ENCODE data around the gene RDH13.
"Not testable (repeated sequence)": the region's sequence is repeated elsewhere in the genome, so short reads cannot be mapped to it uniquely, and the experiment has no call there.

Gene RDH13

DNA sequence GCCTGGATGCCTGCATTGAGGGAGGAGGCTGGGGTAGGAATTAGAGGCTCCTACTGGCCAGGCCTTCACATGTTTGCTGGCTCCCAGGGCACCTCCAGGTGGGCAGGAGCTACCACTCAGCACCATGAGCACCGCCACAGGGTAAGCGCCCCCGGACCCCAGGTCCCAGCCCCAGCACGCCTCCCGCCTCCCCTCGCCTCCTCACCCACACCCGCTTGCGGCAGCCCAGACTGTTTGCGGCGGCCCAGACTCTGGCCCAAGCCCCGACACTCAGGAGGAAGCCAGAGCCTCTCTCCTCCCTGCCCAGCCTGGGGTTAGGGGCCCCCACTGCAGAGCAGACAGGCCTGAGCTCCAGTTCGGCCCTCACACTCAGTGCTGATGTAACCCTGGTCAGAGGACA is 13.4 kb upstream of the RDH13 start:
- DNase-seq, result no peak

DNA sequence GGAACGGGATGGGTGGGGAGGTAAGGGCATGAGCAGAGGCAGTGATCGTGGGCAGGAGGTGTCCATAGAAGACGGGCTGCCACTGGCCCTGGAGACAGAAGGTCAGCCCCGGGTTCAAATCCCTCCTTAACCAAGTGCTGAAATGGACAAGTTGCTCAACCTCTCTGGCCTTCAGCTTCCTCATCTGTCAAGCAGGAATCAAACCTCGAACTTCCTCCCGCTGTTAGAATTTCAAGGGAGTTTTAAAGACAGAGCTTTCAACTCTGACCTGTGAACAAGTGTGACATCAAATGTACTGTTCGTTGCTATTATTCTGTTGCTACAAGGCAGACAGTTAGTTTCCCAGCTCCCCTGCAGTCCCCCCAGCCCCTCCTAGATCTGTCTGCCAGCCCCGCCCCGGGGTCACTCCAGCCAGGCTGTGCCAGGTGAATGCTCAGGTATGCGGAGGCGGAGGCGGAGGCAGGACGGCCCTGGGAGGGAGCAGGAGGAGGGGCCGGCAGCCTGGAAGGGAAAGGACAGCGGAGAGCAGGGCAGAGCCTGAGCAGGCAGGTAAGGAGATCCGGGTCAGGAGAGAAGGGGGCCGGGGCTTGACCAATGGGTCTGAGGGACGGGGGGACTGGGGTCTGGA is 12.5 kb upstream of the RDH13 start, which contains the start of gene EPS8L1:
Gene EPS8L1, plus strand, starts transcription at position 499 of the 628 bp plus-strand sequence. CDS start 576 bp downstream, outside the sequence.
- no peak for DNase-seq

DNA sequence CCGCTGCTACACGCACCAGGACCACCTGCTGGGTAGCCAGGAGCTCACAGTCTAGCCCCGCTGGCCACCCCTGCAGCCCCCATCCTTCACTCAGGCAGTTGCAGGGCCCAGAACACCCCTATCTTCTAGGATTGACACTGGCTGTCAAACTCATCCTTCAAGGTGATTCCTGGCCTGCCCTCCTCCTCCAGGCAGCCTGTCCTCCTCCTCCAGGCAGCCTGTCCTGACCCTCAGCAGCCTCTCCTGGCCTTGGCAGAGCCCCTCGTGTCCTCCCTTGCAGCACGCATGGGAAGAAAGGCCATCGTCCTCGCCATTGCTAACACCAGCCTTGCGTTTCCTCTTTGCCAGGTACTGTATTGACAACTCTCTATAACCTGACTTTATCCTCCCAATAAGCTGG is 9.0 kb upstream of the RDH13 start:
- no peak for DNase-seq

DNA sequence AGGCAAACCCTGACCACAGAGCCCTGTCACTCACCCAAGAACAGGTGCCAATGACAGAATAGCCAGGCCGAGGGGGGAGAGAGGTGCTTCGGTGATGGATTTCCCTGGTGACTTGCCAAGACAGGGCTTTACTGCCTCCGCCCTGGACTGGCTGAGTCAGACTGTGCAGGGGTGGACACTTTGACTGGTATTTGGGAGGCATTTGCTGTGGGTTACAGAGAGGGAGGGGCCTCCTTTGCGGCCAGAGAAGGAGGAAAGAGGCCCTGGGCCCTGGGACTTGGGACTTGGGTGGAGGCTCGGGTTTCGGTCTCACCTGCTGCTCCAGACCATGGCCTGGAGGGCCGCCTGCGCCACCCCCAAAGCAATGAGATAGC is 8.2 kb upstream of the RDH13 start:
- DNase-seq, result no peak

DNA sequence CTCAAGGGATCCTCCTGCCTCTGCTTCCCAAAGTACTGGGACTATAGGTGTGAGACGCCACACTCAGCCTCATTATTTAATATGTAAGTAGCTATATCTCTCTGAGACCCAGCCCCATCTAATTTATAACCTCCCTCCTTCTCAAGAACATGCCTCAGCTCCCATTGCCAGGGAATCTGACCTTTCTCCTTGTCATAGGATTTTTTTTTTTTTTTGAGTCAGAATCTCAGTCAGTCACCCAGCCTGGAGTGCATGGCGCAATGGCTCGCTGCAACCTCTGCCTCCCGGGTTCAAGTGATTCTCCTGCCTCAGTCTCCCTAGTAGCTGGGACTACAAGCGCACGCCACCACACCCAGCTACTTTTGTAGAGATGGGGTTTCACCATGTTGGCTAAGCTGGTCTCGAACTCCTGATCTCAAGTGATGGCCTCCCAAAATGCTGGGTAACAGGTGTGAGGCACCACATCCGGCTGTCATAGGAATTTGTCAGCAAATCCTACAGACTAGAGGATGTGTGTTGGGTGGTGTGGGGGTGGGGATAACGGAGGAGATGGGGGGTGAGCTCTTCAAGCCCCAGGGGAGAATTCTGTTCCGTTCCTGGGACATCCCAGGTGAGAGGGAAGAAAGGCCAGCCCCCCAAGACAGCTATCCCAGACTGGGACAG is 7.6 kb upstream of the RDH13 start:
- no peak for DNase-seq

DNA sequence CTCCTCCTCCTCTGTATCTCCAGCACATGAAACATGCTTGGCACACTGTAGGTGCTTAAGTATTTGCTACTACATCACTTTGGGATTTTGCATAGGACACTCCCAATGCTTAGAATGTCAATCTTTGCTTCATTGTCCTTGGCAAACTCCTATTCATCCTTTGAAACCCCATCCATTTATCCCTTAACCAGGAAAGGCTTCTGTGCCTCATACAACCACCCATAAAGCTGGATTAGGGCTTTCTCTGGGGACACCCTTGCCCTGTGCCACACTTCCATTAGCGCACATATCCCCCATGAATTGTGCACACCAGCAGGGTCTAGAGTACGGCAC is 6.9 kb upstream of the RDH13 start:
- no peak for DNase-seq

DNA sequence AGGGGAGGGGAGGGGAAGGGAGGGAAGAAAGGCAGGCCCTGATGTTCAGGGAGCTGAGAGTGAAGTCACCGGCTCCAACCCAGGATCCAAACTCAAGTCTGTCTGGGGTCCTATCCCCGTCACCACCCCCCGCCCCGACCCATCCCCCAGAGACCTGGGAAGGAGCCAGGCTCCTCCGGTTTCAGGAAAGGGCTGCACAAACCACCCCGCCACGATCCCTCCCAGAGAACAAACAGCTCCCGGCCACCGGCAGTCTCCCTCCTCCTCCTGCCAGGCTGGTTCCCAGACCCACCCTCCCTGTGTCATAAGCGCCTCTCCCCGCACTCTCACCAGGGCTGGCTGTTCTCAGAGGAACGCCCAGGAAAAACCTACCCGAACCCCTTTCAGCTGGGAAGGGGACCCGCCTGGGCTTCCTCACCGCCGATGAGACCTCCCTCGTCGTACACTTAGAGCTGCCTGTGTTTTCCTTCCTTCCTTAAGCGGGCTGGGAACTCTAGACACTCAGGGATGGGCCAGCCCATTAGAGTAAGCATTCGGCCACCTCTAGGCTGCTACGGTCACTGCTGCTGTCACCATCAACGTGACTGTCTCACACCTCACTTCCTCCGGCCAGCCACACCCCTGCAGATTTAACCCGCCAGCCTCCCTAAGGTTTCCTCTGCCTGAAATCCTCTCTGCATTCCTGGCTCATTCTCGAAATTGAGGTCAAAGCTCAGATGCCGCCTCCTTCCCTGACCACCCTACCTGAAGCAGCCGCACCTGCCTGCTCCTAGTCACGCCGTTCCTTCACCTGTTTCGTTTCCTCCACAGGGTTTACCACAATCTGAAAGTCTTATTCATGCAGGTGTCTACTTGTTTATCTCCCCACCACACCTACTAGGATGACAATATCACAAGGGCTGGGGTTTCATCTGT is 6.3 kb upstream of the RDH13 start:
- peak in 1 of 2 donors; percentile 16 for DNase-seq

DNA sequence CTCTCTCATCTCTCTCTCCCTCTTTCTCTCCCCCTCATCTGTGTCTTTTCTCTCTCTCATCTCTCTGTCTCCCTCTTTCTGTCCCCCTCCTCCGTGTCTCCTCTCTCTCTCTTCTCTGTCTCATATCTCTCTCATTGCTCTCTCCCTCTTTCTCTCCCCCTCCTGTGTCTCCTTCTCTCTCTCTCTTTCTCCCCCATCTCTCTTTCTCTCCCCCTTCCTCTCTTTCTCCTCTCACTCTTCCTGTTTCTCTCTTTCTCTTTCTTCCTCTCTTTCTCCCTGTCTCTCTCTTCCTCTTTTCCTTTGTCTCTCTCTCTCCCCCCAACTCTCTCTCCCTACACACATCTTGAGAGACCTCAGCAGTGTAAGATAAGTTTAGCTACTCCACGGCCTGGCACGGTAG is 4.9 kb upstream of the RDH13 start:
- DNase-seq, result no peak

DNA sequence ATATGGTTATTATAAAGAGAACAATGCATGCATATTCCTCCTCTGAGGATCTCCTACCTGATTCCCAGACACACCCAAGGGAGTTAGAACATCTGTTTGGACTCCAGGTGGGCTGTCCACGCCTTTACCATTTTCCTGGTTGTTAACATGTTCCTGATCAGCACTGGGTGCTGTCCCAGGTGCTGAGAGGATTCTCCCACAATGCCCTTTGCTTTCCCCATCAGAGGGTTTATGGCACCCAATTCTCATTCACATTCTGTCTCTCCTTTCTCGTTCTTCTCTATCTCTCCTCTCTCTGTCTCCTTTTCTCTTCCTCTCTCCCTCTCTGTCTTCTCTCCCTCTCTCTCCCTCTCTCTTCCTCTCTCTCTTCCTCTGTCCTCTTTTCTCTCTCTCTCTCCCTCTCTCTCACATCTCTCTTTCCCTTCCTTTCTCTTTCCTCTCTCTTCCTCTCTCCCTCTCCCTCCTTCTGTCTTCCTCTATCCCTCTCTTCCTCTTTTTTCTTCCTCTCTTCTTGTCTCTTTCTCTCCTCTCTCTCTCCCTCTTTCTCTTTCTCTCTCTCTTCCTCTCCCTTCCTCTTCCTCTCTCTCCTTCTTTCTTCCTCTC is 3.3 kb upstream of the RDH13 start:
- no peak for DNase-seq

DNA sequence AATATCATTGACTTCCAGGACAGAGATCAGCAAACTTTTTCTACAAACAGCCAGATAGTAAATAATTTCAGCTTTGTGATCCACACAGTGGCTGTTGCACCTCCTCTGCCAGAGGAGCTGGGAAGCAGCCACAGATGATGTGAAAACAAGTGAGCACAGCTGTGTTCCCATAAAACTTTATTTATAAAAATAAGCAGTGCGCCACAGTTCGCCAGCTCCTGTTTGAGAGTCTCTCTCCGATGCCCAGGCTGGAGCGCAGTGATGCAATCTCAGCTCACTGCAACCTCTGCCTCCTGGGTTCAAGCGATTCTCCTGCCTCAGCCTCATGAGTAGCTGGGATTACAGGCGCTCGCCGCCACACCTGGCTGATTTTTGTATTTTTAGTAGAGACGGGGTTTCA is 2.6 kb upstream of the RDH13 start:
- DNase-seq, result not testable (repeated sequence)

DNA sequence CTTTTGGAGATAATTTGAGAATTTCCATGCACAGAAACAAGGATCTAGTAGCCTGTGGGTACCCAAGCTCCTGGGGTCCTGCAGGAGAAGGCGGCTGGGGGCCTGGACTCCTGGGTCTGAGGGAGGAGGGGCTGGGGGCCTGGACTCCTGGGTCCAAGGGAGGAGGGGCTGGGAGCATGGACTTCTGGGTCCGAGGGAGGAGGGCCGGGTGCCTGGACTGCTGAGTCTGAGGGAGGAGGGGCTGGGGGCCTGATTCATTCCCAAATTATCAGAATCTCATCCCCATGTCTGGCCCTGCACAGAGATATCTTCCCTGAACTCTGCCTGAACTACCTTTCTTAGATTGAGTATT is 520 bp upstream of the RDH13 start:
- no peak for DNase-seq

DNA sequence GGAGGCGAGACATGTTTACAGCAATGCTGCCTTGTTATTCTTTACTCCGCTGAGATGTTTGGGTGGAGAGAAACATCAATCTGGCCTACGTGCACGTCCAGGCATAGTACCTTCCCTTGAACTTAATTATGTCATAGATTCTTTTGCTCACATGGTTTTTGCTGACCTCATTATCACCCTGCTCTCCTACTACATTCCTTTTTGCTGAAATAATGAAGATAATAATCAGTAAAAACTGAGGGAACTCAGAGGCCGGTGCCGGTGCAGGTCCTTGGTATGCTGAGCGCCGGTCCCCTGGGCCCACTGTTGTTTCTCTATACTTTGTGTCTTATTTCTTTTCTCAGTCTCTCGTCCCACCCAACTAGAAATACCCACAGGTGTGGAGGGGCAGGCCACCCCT is 2.7 kb downstream of the RDH13 start:
- DNase-seq, result not testable (repeated sequence)

DNA sequence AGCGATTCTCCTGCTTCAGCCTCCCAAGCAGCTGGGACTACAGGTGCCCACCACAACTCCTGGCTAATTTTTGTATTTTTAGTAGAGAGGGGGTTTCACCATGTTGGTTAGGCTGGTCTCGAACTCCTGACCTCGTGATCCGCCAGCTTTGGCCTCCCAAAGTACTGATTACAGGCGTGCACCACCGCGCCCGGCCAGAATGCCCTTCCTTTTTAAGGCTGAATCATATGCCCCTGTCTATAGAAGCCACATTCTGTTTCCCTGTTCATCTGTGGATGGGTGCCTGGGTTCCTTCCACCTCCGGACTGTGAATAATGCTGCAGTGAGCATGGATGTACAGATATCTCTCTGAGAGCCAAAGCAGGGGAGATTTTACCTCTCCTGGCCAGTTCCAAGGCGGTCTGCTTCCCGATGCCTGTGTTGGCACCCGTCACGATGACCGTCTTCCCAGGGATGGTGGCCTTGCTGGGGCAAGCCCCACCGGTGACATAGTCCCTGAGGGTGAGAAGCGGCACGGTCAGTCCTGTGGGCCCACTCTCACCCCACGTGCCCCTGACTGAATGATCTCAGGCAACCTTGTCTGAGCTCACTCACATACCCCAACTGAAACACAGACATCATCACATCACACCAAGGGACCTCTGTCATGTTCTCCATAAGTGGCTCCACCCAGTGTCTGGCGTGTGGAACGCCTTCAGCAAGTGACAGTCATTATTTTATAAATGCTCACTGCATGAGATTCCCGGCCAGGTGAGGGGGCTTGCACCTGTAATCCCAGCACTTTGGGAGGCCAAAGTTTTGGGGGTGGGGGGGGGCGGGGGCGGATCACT is 4.0 kb downstream of the RDH13 start:
- DNase-seq, result no peak

DNA sequence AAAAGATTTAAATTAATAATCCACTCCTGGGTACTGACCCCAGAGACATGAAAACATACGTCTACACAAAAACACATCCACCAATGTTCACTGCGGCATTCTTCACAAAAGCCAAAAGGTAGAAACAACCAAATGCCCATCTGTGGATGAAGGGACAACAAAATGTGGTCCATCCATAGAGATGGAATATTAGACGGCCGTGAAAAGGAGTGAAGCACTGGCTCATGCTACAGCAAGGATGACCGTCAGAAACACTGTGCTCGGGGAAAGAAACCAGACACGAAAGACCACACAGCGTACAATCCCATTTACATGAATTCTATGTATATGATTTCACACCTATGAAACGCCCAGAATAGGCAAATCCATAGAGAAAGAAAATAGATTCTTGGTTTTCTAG is 6.1 kb downstream of the RDH13 start:
- no peak for DNase-seq

DNA sequence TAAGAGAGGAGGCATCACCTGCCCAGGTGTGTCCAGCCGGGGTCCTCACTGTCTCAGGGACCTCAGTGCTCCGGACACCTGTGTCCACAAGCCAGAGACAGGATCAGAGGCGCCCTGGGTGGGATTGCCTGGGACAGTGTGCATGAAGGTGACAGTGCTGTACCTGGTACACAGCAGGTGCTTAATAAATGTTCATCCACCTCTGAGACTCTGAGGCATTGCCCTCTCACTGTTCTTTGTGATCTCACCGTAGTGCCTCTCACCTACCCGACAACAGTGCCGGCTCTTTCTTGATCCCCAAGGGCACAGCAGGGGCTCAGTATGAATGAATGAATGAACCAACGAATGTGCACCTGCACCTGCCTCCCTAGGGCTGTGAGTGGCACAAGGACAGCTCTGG is 9.2 kb downstream of the RDH13 start:
- DNase-seq, result no peak

DNA sequence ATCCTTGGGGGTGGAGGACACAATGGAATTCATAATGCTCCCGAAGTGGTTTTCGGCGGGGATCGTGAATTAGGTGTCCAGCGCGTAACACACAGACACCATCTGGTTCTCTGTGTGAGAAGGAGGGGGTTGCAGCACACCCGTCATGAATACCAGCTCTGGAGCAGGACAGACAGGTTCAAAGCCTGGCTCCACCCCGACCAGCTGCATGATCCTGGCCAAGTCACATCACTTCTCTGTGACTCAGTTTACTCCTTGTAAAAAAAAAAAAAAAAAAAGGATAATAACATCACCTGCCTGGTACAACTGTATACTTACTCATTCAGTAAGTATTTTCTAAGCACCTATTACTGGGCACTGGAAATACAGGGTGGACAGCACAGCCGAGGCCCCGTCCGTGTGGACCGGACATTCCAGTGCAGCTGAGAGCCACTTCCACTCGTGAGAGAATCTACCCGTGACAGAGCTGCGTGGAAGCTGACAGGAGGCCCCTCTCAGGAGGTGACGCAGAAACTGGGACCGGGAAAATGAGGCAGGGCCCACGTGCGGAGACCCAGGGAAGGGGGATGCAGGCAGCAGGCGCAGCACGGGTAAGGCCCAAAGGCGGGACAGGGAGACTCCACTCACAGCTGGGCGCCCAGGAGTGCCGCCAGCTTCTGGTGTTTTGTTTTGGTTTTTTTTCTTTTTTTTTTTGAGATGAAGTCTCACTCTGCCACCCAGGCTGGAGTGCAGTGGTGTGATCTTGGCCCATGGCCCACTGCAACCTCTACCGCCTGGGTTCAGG is 12.0 kb downstream of the RDH13 start:
- no peak for DNase-seq

DNA sequence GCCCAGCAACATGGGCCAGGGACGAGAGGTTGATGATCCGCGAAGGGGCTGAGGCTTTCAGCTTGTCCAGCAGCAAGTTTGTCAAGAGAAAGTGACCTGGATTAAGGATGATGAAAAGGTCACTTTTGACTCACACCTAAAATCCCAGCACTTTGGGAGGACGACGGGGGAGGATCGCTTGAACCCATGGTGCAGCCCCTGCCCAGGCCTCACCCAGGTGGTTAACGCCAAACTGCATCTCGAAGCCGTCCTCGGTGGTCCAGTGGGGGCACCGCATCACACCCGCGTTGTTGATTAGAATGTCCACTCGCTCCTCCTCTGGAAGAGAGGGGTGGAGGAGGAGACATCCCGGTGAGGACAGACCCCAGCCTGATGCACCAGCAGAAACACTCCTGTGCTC is 14.5 kb downstream of the RDH13 start:
- DNase-seq, result no peak

DNA sequence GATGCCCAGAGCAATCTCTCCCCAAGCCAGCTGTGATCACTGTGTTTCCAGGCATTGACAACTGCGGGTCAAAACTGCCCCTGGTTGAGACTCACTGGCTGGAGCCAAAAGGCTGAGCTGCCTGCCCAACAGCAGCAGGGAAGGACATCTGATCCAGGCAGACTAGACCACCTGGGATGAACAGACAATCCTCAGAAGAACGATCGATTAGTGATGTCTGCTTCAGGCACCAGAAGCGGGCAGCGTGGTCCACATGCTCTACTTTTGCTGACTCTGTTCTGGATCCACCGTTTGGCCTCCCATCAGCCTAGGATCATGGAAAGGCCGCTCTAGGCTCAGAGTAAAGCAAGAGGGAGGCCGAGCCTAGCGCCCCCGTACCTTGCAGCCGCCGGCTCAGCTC is 15.0 kb downstream of the RDH13 start:
- no peak for DNase-seq

DNA sequence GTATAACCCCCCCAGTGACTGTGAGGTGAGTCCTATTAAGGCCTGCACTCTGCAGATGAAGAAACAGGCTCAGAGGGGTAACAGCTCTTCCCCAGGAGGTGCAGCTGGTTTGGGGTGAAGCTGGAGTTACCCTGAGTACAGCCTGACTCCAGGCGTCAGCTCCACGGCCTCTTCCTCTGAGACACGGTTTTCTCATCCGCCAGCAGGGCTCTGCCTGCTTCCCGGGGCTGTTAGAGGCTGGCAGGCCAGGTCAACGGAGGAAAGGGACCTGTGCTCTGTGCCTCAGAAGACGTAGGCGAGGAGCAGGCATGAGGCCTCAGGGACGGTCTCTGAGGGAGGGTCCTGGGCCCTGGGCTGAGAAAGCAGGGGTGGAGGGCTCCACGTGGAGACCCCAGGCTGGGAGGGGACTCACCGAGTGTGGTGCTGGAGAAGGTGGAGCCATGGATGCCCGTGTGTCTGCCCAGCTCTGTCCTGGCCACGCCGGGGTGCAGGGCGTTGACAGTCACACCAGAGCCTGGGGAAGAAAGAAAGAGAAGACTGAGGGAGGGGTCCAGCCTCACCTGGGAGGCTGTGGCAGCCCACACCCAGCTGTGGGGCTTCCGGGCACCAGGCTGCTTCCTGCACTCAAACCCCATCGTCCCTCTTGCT is 15.8 kb downstream of the RDH13 start:
- DNase-seq, result no peak

DNA sequence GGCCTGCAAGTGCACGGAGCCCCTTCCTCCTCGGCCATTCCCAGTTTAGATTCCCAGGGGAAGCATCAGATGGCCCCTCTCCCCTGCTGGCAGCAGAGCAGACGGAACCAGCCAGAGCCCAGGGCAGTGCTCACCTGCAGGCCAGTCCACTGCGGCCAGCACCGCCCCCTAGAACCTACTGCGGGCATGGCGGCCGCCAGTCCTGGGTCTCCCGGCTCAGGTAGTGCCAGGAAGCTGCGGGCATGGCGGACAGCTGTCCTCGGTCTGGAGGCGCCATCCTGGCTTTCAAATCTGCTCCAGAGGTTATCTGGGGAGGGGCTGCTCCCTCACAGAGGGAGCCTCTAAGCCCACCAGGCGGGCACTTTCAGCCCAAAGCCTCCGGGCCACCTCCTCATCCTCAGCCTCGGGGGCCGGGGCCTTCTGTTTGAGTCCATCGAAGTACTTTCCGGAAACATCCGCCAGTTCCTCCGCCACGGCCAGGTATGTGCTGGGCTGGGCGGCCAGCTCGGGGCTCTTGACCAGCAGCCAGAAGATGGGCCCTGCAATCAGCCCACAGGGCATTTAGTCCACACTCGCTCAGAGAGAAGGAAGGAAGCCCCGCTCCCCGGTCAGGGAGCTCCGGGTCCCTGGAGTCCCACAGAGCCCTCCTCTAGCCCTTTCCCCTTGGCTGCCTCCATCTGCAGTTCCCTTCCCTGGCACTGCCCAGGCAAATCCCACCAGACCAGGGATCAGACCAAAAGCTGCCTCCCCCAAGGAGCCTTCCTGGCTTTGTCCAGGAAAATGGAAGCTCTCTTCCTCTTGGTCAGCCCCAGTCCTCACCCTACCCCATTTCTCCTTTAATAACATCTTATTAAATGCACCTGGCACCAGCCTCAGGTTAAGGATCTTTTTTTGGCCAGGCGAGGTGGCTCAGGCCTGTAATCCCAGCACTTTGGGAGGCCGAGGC is 17.9 kb downstream of the RDH13 start:
- no peak for DNase-seq

Data from CD4-positive, alpha-beta T cell treated with Interferon alpha-2 for 1 hour (primary cell).